DMS114 treated with DMSO at 0.1 percent for 48 hours (cell line): ENCODE measurements around the gene IFI16.
"Not testable (repeated sequence)": the region's sequence is repeated elsewhere in the genome, so short reads cannot be mapped to it uniquely, and the experiment has no call there.

Experiments
- DNase-seq: peaks from one replicate; lab custom pipeline; 2025; ENCODE audit not compliant: unreplicated experiment; lab: John Stamatoyannopoulos, UW

IFI16 gene

GRCh38 chr1:159091607-159092031 lies 81.9 kb downstream of the IFI16 start:
- no peak for DNase-seq

- no peak for DNase-seq
Observed at GRCh38 chr1:159092036-159092760, 82.5 kb downstream of the IFI16 start.

DNA sequence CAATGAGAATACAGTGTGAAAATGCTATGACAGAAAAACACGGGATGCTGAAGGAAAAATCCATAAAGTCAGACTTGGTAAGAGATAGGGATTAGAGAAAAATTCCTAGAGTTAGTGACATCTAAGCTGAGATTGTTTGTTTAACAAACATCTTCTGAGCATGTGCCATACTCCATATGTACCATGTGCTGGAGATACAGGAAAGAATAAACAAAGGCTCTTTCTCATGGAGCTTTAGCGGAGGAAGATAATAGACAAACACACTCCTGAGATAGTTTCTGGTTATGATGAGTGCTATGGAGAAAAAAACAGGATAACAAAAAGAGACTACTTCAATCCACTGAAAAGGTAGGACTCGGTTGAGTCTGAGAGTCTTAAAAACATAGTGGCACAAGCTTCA lies 88.9 kb downstream of the IFI16 start:
- DNase-seq, result no peak

GRCh38 chr1:159100589-159100988 lies 90.9 kb downstream of the IFI16 start:
- no peak for DNase-seq

DNA sequence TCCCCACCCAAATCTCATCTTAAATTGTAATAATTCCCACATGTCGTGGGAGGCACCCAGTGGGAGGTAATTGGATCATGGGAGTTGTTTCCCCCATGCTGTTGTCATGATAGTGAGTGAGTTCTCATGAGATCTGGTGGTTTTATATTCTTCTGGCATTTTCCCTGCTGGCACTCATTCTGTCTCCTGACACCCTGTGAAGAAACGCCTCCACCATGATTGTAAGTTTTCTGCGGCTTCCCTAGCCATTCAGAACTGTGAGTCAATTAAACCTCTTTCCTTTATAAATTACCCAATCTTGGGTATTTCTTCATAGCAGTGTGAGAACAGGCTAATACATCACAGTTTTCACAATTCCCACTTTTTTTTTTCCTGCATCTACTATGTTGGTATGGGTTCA lies 93.3 kb downstream of the IFI16 start:
- not testable (repeated sequence) for DNase-seq
